Lower leg skin (tissue), 4 donors: Measurements from ENCODE around the gene UFD1. TPM values are rescaled to one million over a fixed set of nuclear protein-coding genes. Genes with fewer than 3 reads are reported as not detected.

Source experiments
- DNase-seq, 2 donors: peaks; one replicate each; pipeline ENCODE4 v3.0.0-alpha.2; 2019; ENCODE audit warnings: low spot score in 2 of 2
- H3K4me3 ChIP-seq: fragments of 200-600 bp; sonication (generic); 2 replicates; pipeline ENCODE4 v1.5.1; 2017; ENCODE audit warnings: mild to moderate bottlenecking, low read depth; ENCODE audit not compliant: poor library complexity, severe bottlenecking
- POLR2A ChIP-seq, 2 donors: fragments of 450-650 bp; IDR thresholded peaks; one replicate each; pipeline ENCODE4 v1.6.1; 2016 to 2017; ENCODE audit warnings: antibody characterized with exemption in 2 of 2, mild to moderate bottlenecking in 1 of 2, moderate library complexity in 1 of 2
- WGBS, 2 donors: methylation state at CpG; one replicate each; pipeline ENCODE4 v1.1.5; 2018; 5-methylcytosine and 5-hydroxymethylcytosine counted together
- intact Hi-C: fragments of 100-400 bp; cut with DNase I; formaldehyde crosslinking; loops from one replicate; pipeline ENCODE4 v1.15.0; 2023; ENCODE audit warnings: low total_unique reads
- total RNA-seq, 4 donors: library from RNA; depleted of rRNA; stranded (reverse); fragments of >200 nt; gene quantifications; one replicate each; pipeline ENCODE4 v1.1.0, GENCODE V29; 2016
- TF ChIP-seq, protein P1 (sequence below), 3 donors: fragments of 450-650 bp; IDR thresholded peaks; one replicate each; pipeline ENCODE4 v1.5.1; 2016; ENCODE audit warnings: antibody characterized with exemption in 3 of 3, mild to moderate bottlenecking in 3 of 3, moderate library complexity in 2 of 3

The UFD1 gene
- total RNA-seq, 4 donors from 2014 or later, result 21.9 to 40.9 (median 34.5) TPM

DNA sequence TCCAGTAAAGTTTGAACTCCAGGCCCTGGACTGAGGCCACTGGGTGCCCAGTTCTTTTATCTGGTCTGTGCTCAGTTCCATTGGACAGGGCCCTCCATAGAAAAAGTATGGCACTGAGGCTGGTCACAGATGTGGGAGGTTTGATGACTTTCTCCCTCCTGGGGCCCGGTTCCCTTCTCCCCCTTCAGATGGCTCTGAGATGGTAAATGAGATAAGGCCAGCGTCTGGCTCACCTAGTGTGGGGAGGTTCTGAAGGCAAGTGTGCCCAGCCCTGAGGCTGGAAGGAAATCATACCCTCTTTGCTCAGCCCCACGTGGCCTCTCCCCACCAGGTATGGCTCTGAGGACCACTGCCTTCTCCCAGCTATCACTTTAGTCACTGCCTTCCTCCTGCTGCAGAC lies 46.7 kb upstream of the UFD1 start:
- H3K4me3 ChIP-seq, result no peak overlapping the region
- TF ChIP-seq, protein P1, sequence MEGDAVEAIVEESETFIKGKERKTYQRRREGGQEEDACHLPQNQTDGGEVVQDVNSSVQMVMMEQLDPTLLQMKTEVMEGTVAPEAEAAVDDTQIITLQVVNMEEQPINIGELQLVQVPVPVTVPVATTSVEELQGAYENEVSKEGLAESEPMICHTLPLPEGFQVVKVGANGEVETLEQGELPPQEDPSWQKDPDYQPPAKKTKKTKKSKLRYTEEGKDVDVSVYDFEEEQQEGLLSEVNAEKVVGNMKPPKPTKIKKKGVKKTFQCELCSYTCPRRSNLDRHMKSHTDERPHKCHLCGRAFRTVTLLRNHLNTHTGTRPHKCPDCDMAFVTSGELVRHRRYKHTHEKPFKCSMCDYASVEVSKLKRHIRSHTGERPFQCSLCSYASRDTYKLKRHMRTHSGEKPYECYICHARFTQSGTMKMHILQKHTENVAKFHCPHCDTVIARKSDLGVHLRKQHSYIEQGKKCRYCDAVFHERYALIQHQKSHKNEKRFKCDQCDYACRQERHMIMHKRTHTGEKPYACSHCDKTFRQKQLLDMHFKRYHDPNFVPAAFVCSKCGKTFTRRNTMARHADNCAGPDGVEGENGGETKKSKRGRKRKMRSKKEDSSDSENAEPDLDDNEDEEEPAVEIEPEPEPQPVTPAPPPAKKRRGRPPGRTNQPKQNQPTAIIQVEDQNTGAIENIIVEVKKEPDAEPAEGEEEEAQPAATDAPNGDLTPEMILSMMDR (IDR thresholded peaks at IDR 0.05), result no peak
- TF ChIP-seq POLR2A (IDR thresholded peaks at IDR 0.05), result no peak
- intact Hi-C loops, result no loop called here
- 56 to 78% methylated on average over 3 of the region's 3 CpGs for WGBS, 2 donors
- DNase-seq, result no peak

DNA sequence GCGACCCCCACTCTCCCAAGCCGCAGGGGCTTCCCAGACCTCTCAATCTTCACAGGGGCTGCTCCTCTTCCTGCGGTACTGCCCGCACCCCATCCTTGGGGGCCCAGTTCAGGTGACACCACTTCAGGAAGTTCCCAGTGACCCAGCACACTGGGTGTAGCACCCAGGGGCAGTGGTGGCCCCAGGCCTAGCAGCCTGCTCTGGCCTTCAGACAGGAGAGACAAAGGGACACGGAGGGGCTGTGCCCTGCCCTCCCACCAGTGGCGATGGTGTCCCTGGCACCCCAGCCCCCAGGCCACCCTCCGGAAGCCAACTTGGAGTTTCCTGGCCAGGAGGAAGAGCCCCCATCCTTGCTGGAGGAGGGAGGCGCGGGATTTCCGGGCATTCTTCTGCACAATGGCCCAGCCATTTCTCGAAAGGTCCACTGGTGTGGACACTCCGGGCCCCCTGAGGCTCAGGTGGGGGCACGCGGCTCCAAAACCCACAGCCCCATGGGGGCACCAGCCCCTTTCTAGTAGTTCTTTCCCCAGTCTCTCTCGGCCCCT lies 46.2 kb upstream of the UFD1 start:
- intact Hi-C loops, result no loop called here
- no peak for DNase-seq
- TF ChIP-seq POLR2A (IDR thresholded peaks at IDR 0.05), result no peak
- TF ChIP-seq, protein P1 (IDR thresholded peaks at IDR 0.05), result no peak
- H3K4me3 ChIP-seq, result no peak overlapping the region
- WGBS, 2 donors, result 71 to 79% methylated on average over 14 of the region's 15 CpGs

- no peak for DNase-seq
- 4 to 6% methylated on average over 39 to 53 of the region's 69 CpGs for WGBS, 2 donors
- TF ChIP-seq POLR2A (IDR thresholded peaks at IDR 0.05), result no peak
- H3K4me3 ChIP-seq, result peak within 1 kb of the TSS; percentile 8
- intact Hi-C loops, result no loop called here
Measured at GRCh38 chr22:19524170-19525115, 45.5 kb upstream of the UFD1 start, which contains the start of gene CLDN5. TSS of gene CLDN5 (minus strand) at chr22:19524410. CDS start at chr22:19524255, 155 bp downstream.

GRCh38 chr22:19523240-19524169 lies 44.5 kb upstream of the UFD1 start:
- peak overlapping the region; percentile 8 for H3K4me3 ChIP-seq
- no peak for DNase-seq
- 1 to 2% methylated on average over 64 to 70 of the region's 99 CpGs for WGBS, 2 donors
- intact Hi-C loops, result no loop called here
- TF ChIP-seq, protein P1 (IDR thresholded peaks at IDR 0.05), result no peak
- TF ChIP-seq POLR2A (IDR thresholded peaks at IDR 0.05), result no peak

DNA sequence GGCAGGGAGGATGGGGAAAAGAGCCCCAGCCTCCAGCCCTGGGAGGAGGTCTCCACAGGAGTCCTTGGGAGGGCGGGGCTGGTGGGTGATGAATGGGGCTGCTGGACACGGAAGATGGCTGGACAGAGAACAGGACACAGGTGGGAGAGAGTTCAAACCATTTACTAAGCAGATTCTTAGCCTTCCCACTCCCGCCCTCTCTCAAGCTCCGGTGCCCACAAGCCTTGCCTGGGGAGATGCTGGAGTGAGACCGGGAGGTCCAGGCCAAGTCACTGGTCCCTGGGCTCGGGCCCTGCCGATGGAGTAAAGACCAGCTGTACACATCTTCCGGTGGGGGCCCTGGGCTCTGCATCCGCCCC lies 43.9 kb upstream of the UFD1 start:
- DNase-seq, result no peak
- 44 to 54% methylated on average over 5 to 9 of the region's 9 CpGs for WGBS, 2 donors
- TF ChIP-seq, protein P1 (IDR thresholded peaks at IDR 0.05), result no peak
- TF ChIP-seq POLR2A (IDR thresholded peaks at IDR 0.05), result no peak
- intact Hi-C loops, result no loop called here
- H3K4me3 ChIP-seq, result peak overlapping the region; percentile 8
